Mesenchymal stem cell (in vitro differentiated cells and primary cell): ENCODE results near the gene VPS45.

Experiments
- DNase-seq: peaks from one replicate; pipeline ENCODE4 v3.0.0-alpha.2; 2013
- H2AFZ ChIP-seq: one replicate; pipeline ENCODE4 v1.6.1; 2013; ENCODE audit warnings: low read depth, mild to moderate bottlenecking, control low read depth, inconsistent platforms, low read length, moderate library complexity
- H2AK5ac ChIP-seq: 2 replicates; pipeline ENCODE4 v1.6.1; 2013; ENCODE audit warnings: low read length, moderate library complexity, mild to moderate bottlenecking, inconsistent platforms; ENCODE audit not compliant: severe bottlenecking
- H2BK120ac ChIP-seq: one replicate; pipeline ENCODE4 v1.6.1; 2013; ENCODE audit warnings: low read depth, mild to moderate bottlenecking, inconsistent platforms, low read length, moderate library complexity
- H2BK12ac ChIP-seq, 2 experiments: one replicate each; pipeline ENCODE4 v1.6.1; 2013; ENCODE audit warnings: inconsistent platforms in 2 of 2, low read length in 2 of 2, mild to moderate bottlenecking in 2 of 2, moderate library complexity in 2 of 2, control low read depth in 1 of 2
- H2BK15ac ChIP-seq: one replicate; pipeline ENCODE4 v1.6.1; 2013; ENCODE audit warnings: mild to moderate bottlenecking, low read depth, inconsistent platforms; ENCODE audit not compliant: poor library complexity, severe bottlenecking
- H2BK5ac ChIP-seq: 2 replicates; pipeline ENCODE4 v1.6.1; 2013; ENCODE audit warnings: low read depth, mild to moderate bottlenecking, low read length, control low read depth, inconsistent platforms; ENCODE audit not compliant: poor library complexity, severe bottlenecking
- H3K14ac ChIP-seq, 2 experiments: one replicate each; pipeline ENCODE4 v1.6.1; 2013; ENCODE audit warnings: inconsistent platforms in 2 of 2, low read length in 2 of 2, control low read depth in 1 of 2, mild to moderate bottlenecking in 1 of 2, moderate library complexity in 1 of 2
- H3K18ac ChIP-seq, 2 experiments: one replicate each; pipeline ENCODE4 v1.6.1; 2013; ENCODE audit warnings: inconsistent platforms in 2 of 2, low read length in 2 of 2, control low read depth in 1 of 2, low read depth in 1 of 2, mild to moderate bottlenecking in 1 of 2
- H3K23ac ChIP-seq, 2 experiments: one replicate each; pipeline ENCODE4 v1.6.1; 2013; ENCODE audit warnings: inconsistent platforms in 2 of 2, low read length in 2 of 2, mild to moderate bottlenecking in 2 of 2, moderate library complexity in 2 of 2, control low read depth in 1 of 2
- H3K27ac ChIP-seq: 2 replicates; pipeline ENCODE4 v1.5.1; 2013; ENCODE audit warnings: mild to moderate bottlenecking, moderate library complexity, low read length, control low read depth, inconsistent platforms; ENCODE audit not compliant: poor library complexity, severe bottlenecking
- H3K27me3 ChIP-seq, 2 experiments: 2 replicates each; pipeline versions ENCODE4 v1.6.1 to v1.7.0; 2013; ENCODE audit warnings: low read length in 2 of 2, mild to moderate bottlenecking in 2 of 2, moderate library complexity in 2 of 2, control low read depth in 1 of 2, inconsistent platforms in 1 of 2; ENCODE audit not compliant: control insufficient read depth in 1 of 2, insufficient read depth in 1 of 2
- H3K36me3 ChIP-seq, 2 experiments: 2 replicates each; pipeline versions ENCODE4 v1.6.1 to v1.7.0; 2013; ENCODE audit warnings: low read length in 2 of 2, control low read depth in 1 of 2, inconsistent platforms in 1 of 2, low read depth in 1 of 2, mild to moderate bottlenecking in 1 of 2; ENCODE audit not compliant: insufficient read depth in 2 of 2, control insufficient read depth in 1 of 2
- H3K4ac ChIP-seq, 2 experiments: one replicate each; pipeline ENCODE4 v1.6.1; 2013; ENCODE audit warnings: inconsistent platforms in 2 of 2, low read length in 2 of 2, mild to moderate bottlenecking in 2 of 2, moderate library complexity in 2 of 2, control low read depth in 1 of 2, low read depth in 1 of 2
- H3K4me1 ChIP-seq: 2 replicates; pipeline ENCODE4 v1.6.1; 2013; ENCODE audit warnings: low read depth, low read length, control low read depth; ENCODE audit not compliant: control insufficient read depth, insufficient read depth
- H3K4me2 ChIP-seq: 2 replicates; pipeline ENCODE4 v1.6.1; 2013; ENCODE audit warnings: low read length, mild to moderate bottlenecking, inconsistent platforms; ENCODE audit not compliant: poor library complexity, severe bottlenecking
- H3K4me3 ChIP-seq, 2 experiments: 2 replicates each; pipeline versions ENCODE4 v1.5.1 to v1.7.0; 2013; ENCODE audit warnings: low read length in 2 of 2, mild to moderate bottlenecking in 2 of 2, control low read depth in 1 of 2, low read depth in 1 of 2; ENCODE audit not compliant: insufficient read depth in 1 of 2
- H3K79me1 ChIP-seq: replicated peaks from 2 replicates; pipeline ENCODE4 v1.6.1; 2013; ENCODE audit warnings: mild to moderate bottlenecking, control low read depth, low read length, inconsistent platforms; ENCODE audit not compliant: poor library complexity, severe bottlenecking
- H3K9ac ChIP-seq: 2 replicates; pipeline ENCODE4 v1.7.0; 2013; ENCODE audit warnings: mild to moderate bottlenecking, low read length, moderate library complexity
- H3K9me3 ChIP-seq: 2 replicates; pipeline ENCODE4 v1.7.0; 2013; ENCODE audit warnings: mild to moderate bottlenecking, low read length; ENCODE audit not compliant: control insufficient read depth
- H4K8ac ChIP-seq: one replicate; pipeline ENCODE4 v1.6.1; 2013; ENCODE audit warnings: inconsistent platforms, mild to moderate bottlenecking, low read length, moderate library complexity
- H4K91ac ChIP-seq: one replicate; pipeline ENCODE4 v1.6.1; 2013; ENCODE audit warnings: mild to moderate bottlenecking, low read length, inconsistent platforms
- WGBS: methylation state at CpG from one replicate; pipeline ENCODE4 v1.1.7; 2013; ENCODE audit warnings: mixed read lengths; 5-methylcytosine and 5-hydroxymethylcytosine counted together

Gene VPS45

DNA sequence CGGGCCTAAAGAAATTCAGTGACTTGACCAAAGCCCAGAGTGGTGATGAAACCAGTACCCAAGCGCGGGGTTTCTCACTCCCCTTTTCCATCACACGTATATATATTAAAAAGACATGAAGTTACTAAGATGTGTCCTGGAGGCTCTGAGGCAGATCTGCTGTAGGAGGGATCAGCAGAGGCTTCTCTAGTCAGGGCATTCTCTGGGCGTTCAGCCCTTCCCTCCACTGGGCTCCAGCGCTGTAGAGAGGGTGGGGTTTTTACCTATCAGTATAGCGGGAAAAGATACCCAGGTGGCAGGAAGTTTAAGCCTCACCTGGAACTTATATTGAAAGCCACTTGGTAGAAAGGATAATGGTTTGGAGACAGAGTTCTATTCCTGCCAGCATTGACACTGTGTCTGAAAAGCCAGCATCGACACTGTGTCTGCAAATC lies 81.3 kb downstream of the VPS45 start:
- H2AK5ac ChIP-seq, result no peak overlapping the region
- H2AFZ ChIP-seq, result no peak overlapping the region
- H3K4me1 ChIP-seq, result peaks cover 11% of the 10 kb centered on the region
- no peak overlapping the region for H2BK12ac ChIP-seq
- H4K8ac ChIP-seq, result no peak overlapping the region
- peak overlapping the region; percentile 98 for H3K9ac ChIP-seq
- no peak overlapping the region for H3K14ac ChIP-seq
- H3K27me3 ChIP-seq, result no peaks in the 10 kb centered on the region
- peak overlapping the region in 1 of 2 experiments; percentile 80 for H3K4me3 ChIP-seq
- H3K23ac ChIP-seq, result no peak overlapping the region
- H2BK5ac ChIP-seq, result no peak overlapping the region
- H3K18ac ChIP-seq, result no peak overlapping the region
- H3K4me2 ChIP-seq, result peak overlapping the region; percentile 96
- 13% methylated on average over 4 of the region's 8 CpGs for WGBS
- H3K79me1 ChIP-seq, result no peaks in the 10 kb centered on the region
- peak overlapping the region in 1 of 2 experiments; percentile 77 for H3K4ac ChIP-seq
- peak overlapping the region; percentile 76 for H3K27ac ChIP-seq
- H4K91ac ChIP-seq, result no peak overlapping the region
- no peak overlapping the region for H2BK15ac ChIP-seq
- H3K9me3 ChIP-seq, result no peaks in the 10 kb centered on the region
- peak; percentile 33 for DNase-seq
- no peak overlapping the region for H2BK120ac ChIP-seq
- H3K36me3 ChIP-seq, result peaks cover 4 to 24% of the 10 kb centered on the region in 2 experiments

DNA sequence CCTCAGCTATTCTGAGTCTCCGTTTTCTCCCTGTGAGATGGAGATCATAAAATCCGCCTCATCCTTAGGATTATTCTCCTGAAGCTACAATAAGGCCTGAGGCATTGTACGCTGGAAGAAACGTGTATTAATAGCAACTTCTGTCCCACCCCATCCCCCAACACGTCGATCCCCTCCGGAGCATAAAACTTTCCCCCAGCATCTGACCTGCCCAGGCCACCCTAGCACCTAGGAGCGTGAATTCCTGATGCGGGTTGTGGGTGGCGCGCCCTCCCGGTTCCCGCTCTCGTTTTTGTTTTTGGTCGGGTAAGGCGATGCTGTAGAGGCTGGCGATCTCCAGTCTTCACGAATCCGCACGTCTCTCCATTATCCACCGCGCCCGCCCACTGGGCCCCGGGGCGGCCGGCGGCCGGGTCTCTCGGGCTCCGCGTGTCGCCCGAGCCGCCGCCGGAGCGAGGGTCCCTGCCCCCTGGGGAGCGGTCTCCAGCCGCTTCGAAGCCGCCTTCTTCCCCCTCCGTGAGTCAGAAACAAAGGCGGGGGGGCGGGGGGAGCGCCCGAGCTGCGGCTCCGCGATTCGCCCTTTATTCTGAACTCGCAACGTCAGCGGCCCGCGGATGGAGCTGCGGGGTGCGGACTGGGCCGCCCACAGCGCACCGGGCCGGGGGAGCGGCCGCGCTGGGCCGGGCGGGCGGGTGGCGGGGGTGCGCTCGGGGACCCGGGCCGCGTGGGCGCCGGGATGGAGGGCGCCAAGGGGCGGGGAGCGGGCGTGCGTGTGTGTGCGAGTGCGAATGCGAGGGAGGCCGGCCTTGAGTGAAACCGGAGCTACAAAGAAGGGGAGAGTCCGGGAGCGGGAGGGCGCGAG lies 81.9 kb downstream of the VPS45 start, which contains the start of gene PLEKHO1:
Gene PLEKHO1, plus strand, starts transcription at position 646 of the 862 bp plus-strand sequence. CDS start 342 bp downstream, outside the sequence.
- under 1% methylated on average over 63 of the region's 89 CpGs for WGBS
- peak within 1 kb of the TSS; percentile 98 for H3K9ac ChIP-seq

DNA sequence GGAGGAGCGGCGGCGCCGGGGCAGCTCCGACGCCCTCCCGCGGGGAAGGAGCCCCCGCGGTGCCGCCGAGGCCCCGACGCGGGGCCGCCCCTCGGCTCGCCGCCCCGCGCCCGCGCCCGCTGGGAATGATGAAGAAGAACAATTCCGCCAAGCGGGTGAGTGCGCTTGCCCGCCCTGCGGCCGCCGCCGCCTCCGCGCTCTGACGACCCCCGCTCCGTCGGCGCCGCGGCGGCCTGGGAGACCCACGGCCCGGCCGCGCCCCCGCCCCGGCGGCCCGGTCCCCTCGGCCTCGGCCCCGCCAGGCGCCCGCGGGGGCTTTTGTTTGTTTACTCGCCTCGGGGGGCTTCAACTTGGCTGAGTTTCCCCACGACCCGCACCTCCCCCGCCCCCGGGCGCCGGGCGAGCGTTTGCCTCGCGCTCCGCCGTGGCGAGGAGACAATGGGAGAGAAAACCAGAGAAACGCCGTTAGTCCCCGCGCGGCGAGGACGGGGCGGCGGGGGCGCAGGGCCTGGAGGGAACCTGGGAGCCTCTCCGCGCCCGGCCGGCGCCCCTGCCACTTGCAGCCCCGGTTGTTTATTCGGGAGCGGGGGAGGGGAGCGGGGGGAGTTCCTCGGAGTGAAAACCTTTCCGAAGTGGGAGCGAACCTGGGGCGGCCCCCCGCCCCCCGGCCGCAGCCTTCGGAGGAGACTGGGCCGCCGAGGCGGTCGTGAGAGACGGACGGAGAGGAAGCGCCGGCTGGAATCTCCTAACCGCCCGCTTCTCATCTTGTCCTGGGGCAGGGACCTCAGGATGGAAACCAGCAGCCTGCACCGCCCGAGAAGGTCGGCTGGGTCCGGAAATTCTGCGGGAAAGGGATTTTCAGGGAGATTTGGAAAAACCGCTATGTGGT lies 82.8 kb downstream of the VPS45 start:
- H4K91ac ChIP-seq, result no peak overlapping the region
- H4K8ac ChIP-seq, result peak overlapping the region; percentile 50
- H2AK5ac ChIP-seq, result no peak overlapping the region
- H3K4ac ChIP-seq, result peak overlapping the region; percentile 51 to 93
- peak overlapping the region; percentile 98 for H3K9ac ChIP-seq
- H2BK5ac ChIP-seq, result peak overlapping the region; percentile 68
- peak overlapping the region; percentile 47 to 82 for H3K14ac ChIP-seq
- peaks cover 2% of the 10 kb centered on the region for H3K79me1 ChIP-seq
- peak overlapping the region; percentile 54 for H3K27ac ChIP-seq
- H2AFZ ChIP-seq, result peak overlapping the region; percentile 55
- peak; percentile 43 for DNase-seq
- peak overlapping the region in 1 of 2 experiments; percentile 56 for H3K23ac ChIP-seq
- peaks cover 14 to 32% of the 10 kb centered on the region in 2 experiments for H3K36me3 ChIP-seq
- peak overlapping the region; percentile 91 for H2BK120ac ChIP-seq
- H3K4me2 ChIP-seq, result peak overlapping the region; percentile 75
- H3K4me3 ChIP-seq, result peak overlapping the region; percentile 81 to 96
- H2BK12ac ChIP-seq, result no peak overlapping the region
- H3K9me3 ChIP-seq, result no peaks in the 10 kb centered on the region
- H2BK15ac ChIP-seq, result peak overlapping the region; percentile 4
- WGBS, result under 1% methylated on average over 95 of the region's 114 CpGs
- H3K18ac ChIP-seq, result peak overlapping the region; percentile 67 to 87
- no peaks in the 10 kb centered on the region for H3K27me3 ChIP-seq
- H3K4me1 ChIP-seq, result peaks cover 15% of the 10 kb centered on the region

More for the DNA sequence above, 81.9 kb downstream of the VPS45 start, which contains the start of gene PLEKHO1:
- no peak within 1 kb of the TSS for H2BK12ac ChIP-seq
- H3K27me3 ChIP-seq, result no peaks in the 10 kb centered on the region
- H3K23ac ChIP-seq, result peak within 1 kb of the TSS in 1 of 2 experiments; percentile 61
- peak within 1 kb of the TSS; percentile 96 for H3K4me2 ChIP-seq
- peak within 1 kb of the TSS; percentile 47 to 82 for H3K14ac ChIP-seq
- no peaks in the 10 kb centered on the region for H3K9me3 ChIP-seq
- H3K27ac ChIP-seq, result peak within 1 kb of the TSS; percentile 76
- H3K79me1 ChIP-seq, result no peaks in the 10 kb centered on the region
- H4K8ac ChIP-seq, result peak within 1 kb of the TSS; percentile 50
- H3K4me1 ChIP-seq, result peaks cover 15% of the 10 kb centered on the region
- H2BK5ac ChIP-seq, result peak within 1 kb of the TSS; percentile 68
- H2AFZ ChIP-seq, result peak within 1 kb of the TSS; percentile 55
- H2BK120ac ChIP-seq, result peak within 1 kb of the TSS; percentile 91
- peak within 1 kb of the TSS; percentile 67 to 89 for H3K18ac ChIP-seq
- no peak within 1 kb of the TSS for H2AK5ac ChIP-seq
- peak within 1 kb of the TSS; percentile 81 to 96 for H3K4me3 ChIP-seq
- peak within 1 kb of the TSS; percentile 71 for H2BK15ac ChIP-seq
- H4K91ac ChIP-seq, result peak within 1 kb of the TSS; percentile 40
- peak; percentile 88 for DNase-seq
- peaks cover 11 to 30% of the 10 kb centered on the region in 2 experiments for H3K36me3 ChIP-seq
- H3K4ac ChIP-seq, result peak within 1 kb of the TSS; percentile 69 to 93
